Ovary (tissue), 9 donors: Measurements from ENCODE around the gene SBF2. TPM values are rescaled to one million over a fixed set of nuclear protein-coding genes. Genes with fewer than 3 reads are reported as not detected.

Source experiments
- DNase-seq, 5 donors: peaks; one replicate each; pipeline ENCODE4 v3.0.0-alpha.2; 2019 to 2020
- H3K27ac ChIP-seq, 2 donors: fragments of 200-600 bp; one replicate each; pipeline versions ENCODE4 v1.5.1 to v1.8.0; 2019 to 2022
- H3K27me3 ChIP-seq: fragments of 200-600 bp; one replicate; pipeline ENCODE4 v1.8.0; 2022
- H3K36me3 ChIP-seq: fragments of 200-600 bp; sonication (generic); one replicate; pipeline ENCODE4 v1.5.1; 2019
- H3K4me1 ChIP-seq: one replicate; pipeline ENCODE4 v1.8.1; 2013; ENCODE audit warnings: mild to moderate bottlenecking, moderate library complexity; ENCODE audit not compliant: insufficient read depth
- H3K4me3 ChIP-seq: fragments of 200-600 bp; sonication (generic); one replicate; pipeline ENCODE4 v1.5.1; 2017
- H3K9me3 ChIP-seq, 2 donors: fragments of 200-600 bp in 1 of 2; sonication (generic) in 1 of 2; one replicate each; pipeline versions ENCODE4 v1.5.1 to v1.8.1; 2013 to 2019; ENCODE audit warnings: mild to moderate bottlenecking in 1 of 2, moderate library complexity in 1 of 2
- EP300 ChIP-seq: sonication (generic); formaldehyde crosslinking; IDR thresholded peaks from one replicate; pipeline ENCODE4 v1.6.1; 2017; ENCODE audit warnings: antibody characterized with exemption
- POLR2A ChIP-seq: fragments of 450-650 bp; IDR thresholded peaks from one replicate; pipeline ENCODE4 v1.6.1; 2017; ENCODE audit warnings: antibody characterized with exemption, mild to moderate bottlenecking, moderate library complexity
- WGBS, 3 donors: extraction: QIAGEN DNeasy Blood & Tissue Kit in 1 of 3; methylation state at CpG; one replicate each; pipeline versions ENCODE4 v1.1.5 to v1.1.7; 2013 to 2017; 5-methylcytosine and 5-hydroxymethylcytosine counted together
- intact Hi-C, 4 donors: fragments of 100-400 bp; cut with DNase I; formaldehyde crosslinking; loops; one replicate each; pipeline versions ENCODE4 v1.11.0 to v1.15.1; 2022 to 2023
- polyA plus RNA-seq, 2 donors: library from polyadenylated mRNA; stranded (reverse); fragments of 200-250 nt in 1 of 2; fragments of 350-450 nt in 1 of 2; fragmentation: Illumina TruSeq in 1 of 2; extraction: RNeasy Lipid Tissue Mini Kit (QIAGEN cat#74804) in 1 of 2; gene quantifications; one replicate each; pipeline ENCODE4 v1.2.3, GENCODE V29; 2013 to 2014
- total RNA-seq, 7 donors: library from RNA; depleted of rRNA in 2 of 7; stranded (reverse); fragments of >200 nt in 2 of 7; fragmentation: NEBNext Ultra II Directional in 3 of 7; extraction: Animal tissue kit (Norgen Biotek cat#: 25700) in 3 of 7; gene quantifications; one replicate each; pipeline versions ENCODE4 v1.1.0 to v1.2.4, GENCODE V29; 2016 to 2023
- TF ChIP-seq, protein P1 (sequence below), 3 donors: fragments of 450-650 bp in 2 of 3; fragments of 200-600 bp in 1 of 3; IDR thresholded peaks; one replicate each; pipeline versions ENCODE4 v1.5.1 to v1.8.0; 2016 to 2022; ENCODE audit warnings: antibody characterized with exemption in 3 of 3, mild to moderate bottlenecking in 1 of 3
- donor health status: DM: no; HTN: no; CAD: no; lungs with moderate emphysema.
- donor health status: DM: no; HTN: no; CAD: no.
- donor health status: Bipolar disorder and iron deficiency.
- donor health status: DM: yes; HTN: yes; CAD: no.
- donor health status: DM: no; HTN: no; CAD: no.
- donor health status: DM: yes; HTN: yes; CAD: no.

SBF2 gene
- total and polyA plus RNA-seq, 9 donors: 27.4 to 77.5 (median 50.8) TPM

DNA sequence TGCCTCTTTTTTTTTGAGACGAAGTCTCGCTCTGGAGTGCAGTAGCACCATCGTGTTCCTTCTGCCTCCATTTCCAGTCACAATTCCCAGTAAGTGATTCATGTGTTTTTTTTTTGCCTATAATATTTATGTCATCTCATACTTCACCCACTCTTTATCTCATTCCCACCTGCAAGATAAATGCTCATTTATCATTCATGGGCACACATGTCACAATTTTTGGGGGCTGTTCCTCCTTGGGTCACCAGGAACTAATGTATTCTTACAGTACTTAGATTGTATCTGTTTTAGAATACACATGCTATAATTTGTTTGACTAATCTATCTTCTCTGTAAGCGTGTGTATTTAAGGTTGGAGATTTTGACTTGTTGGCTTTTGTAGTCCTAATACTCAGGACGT lies 407.4 kb downstream of the SBF2 start:
- Histone ChIP-seq H3K4me3 (no peak overlapping the region), H3K36me3 (no peaks in the 10 kb centered on the region), H3K27me3 (no peaks in the 10 kb centered on the region), H3K9me3 (no peaks in the 10 kb centered on the region), H3K27ac (no peak overlapping the region), H3K4me1 (no peaks in the 10 kb centered on the region)
- no peak for DNase-seq
- intact Hi-C loops: no loop called here
- 84 to 88% (median 88%) methylated on average over 5 of the region's 5 CpGs for WGBS, 3 donors
- no peak for TF ChIP-seq POLR2A
- TF ChIP-seq, protein P1, sequence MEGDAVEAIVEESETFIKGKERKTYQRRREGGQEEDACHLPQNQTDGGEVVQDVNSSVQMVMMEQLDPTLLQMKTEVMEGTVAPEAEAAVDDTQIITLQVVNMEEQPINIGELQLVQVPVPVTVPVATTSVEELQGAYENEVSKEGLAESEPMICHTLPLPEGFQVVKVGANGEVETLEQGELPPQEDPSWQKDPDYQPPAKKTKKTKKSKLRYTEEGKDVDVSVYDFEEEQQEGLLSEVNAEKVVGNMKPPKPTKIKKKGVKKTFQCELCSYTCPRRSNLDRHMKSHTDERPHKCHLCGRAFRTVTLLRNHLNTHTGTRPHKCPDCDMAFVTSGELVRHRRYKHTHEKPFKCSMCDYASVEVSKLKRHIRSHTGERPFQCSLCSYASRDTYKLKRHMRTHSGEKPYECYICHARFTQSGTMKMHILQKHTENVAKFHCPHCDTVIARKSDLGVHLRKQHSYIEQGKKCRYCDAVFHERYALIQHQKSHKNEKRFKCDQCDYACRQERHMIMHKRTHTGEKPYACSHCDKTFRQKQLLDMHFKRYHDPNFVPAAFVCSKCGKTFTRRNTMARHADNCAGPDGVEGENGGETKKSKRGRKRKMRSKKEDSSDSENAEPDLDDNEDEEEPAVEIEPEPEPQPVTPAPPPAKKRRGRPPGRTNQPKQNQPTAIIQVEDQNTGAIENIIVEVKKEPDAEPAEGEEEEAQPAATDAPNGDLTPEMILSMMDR (IDR thresholded peaks at IDR 0.05): no peak
- no peak for TF ChIP-seq EP300

DNA sequence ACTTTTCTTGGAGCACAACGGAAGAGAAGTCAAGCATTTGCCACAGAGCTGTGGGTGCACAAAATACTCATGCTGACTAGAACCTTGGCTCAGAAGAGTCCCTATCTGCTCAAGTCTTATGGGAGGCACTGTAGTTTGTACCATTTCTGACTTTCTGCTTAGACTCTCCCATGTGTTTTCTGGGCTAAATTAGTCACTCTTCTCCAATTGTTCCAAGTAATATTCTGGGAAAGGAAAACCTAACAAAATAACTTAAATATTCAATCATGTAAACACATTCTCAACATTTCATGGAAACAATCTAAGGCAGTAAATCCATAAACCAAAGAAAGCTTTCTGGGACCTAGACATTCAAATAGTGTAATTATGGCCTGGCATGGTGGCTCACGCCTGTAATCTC lies 409.4 kb downstream of the SBF2 start:
- no peaks in the 10 kb centered on the region for H3K36me3 ChIP-seq
- 89 to 97% (median 92%) methylated on average over 2 of the region's 2 CpGs for WGBS, 3 donors
- DNase-seq: no peak
- peaks cover 2% of the 10 kb centered on the region for H3K4me1 ChIP-seq
- no peak overlapping the region for H3K27ac ChIP-seq
- no peaks in the 10 kb centered on the region for H3K27me3 ChIP-seq
- H3K9me3 ChIP-seq: no peaks in the 10 kb centered on the region
- intact Hi-C loops: no loop called here
- no peak for TF ChIP-seq EP300
- TF ChIP-seq, protein P1 (IDR thresholded peaks at IDR 0.05): no peak
- no peak for TF ChIP-seq POLR2A
- no peak overlapping the region for H3K4me3 ChIP-seq

DNA sequence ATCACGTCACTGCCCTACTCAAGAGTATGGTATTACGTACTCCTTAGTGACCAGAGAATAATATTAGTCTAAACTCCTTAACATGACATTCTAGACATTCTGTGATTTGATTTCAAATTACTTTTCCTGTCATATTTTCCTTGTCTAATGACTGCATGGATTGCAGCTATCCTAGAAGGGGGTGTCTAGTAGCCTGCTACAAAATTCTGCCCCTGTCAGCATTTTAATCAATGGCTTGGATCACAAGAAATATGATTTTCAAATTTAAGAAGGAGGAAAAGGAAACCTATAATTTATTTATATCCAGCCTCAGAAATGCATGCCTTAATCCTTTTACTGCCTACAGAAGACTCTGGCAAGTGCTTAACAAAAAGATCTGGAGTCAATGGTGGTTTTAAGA lies 413.4 kb downstream of the SBF2 start:
- Histone ChIP-seq H3K27ac (no peak overlapping the region), H3K4me1 (peaks cover 4% of the 10 kb centered on the region), H3K36me3 (no peaks in the 10 kb centered on the region), H3K4me3 (no peak overlapping the region), H3K9me3 (no peaks in the 10 kb centered on the region), H3K27me3 (no peaks in the 10 kb centered on the region)
- no peak for TF ChIP-seq EP300
- TF ChIP-seq, protein P1 (IDR thresholded peaks at IDR 0.05): no peak
- no peak for TF ChIP-seq POLR2A
- 86 to 90% (median 90%) methylated on average over 2 of the region's 2 CpGs for WGBS, 3 donors
- intact Hi-C loops: no loop called here
- DNase-seq: no peak

- Histone ChIP-seq H3K27me3 (no peaks in the 10 kb centered on the region), H3K27ac (no peak overlapping the region), H3K4me1 (peaks cover 7% of the 10 kb centered on the region), H3K36me3 (no peaks in the 10 kb centered on the region), H3K9me3 (no peaks in the 10 kb centered on the region), H3K4me3 (no peak overlapping the region)
- TF ChIP-seq, protein P1 (IDR thresholded peaks at IDR 0.05): no peak
- TF ChIP-seq EP300 (no peak), POLR2A (no peak)
- 44 to 60% (median 55%) methylated on average over 2 of the region's 2 CpGs for whole genome bisulfite sequencing, 3 donors
- no peak for DNase-seq
- intact Hi-C loops: no loop called here
These were observed 415.1 kb downstream of the SBF2 start for GRCh38 chr11:9878936-9879335.

DNA sequence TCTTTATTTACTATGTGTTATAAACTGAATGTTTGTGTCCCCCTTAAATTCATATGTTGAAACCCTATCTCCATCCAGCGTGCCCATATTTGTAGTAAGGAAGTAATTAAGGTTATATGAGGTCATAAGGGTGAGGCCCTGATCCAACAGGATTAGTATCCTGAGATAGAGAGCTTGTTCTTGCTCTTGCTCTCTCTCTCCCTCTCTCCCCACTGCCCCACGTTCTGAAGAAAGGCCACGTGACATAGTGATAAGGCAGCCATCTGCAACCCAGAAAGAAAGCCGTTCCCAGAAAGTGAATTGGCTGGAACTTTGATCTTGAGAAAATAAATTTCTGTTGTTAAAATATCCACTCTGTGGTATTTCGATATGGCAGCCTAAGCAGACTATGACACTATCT lies 417.7 kb downstream of the SBF2 start:
- Histone ChIP-seq H3K4me3 (no peak overlapping the region), H3K9me3 (no peaks in the 10 kb centered on the region), H3K27ac (no peak overlapping the region), H3K4me1 (peaks cover 5% of the 10 kb centered on the region), H3K27me3 (no peaks in the 10 kb centered on the region), H3K36me3 (no peaks in the 10 kb centered on the region)
- TF ChIP-seq POLR2A (no peak), EP300 (no peak)
- TF ChIP-seq, protein P1 (IDR thresholded peaks at IDR 0.05): no peak
- DNase-seq: no peak
- intact Hi-C loops: no loop called here
- WGBS, 3 donors: 47 to 63% (median 57%) methylated on average over 5 of the region's 5 CpGs
